Mucosa of descending colon (tissue), 3 donors: ENCODE data around the gene TIMM29. TPM values are rescaled to one million over a fixed set of nuclear protein-coding genes. Genes with fewer than 3 reads are reported as not detected.

Experiments used
- ATAC-seq: fragments of 200-7000 bp; cut with Tn5 transposase; one replicate; pipeline ENCODE4 v1.9.1; 2020; ENCODE audit warnings: mild to moderate bottlenecking, moderate library complexity
- DNase-seq, 3 donors: peaks; one replicate each; pipeline ENCODE4 v3.0.0-alpha.2; 2020
- H3K36me3 ChIP-seq: fragments of 200-600 bp; one replicate; pipeline ENCODE4 v1.8.0; 2021; ENCODE audit warnings: low read depth, mild to moderate bottlenecking
- H3K4me1 ChIP-seq: fragments of 200-600 bp; one replicate; pipeline ENCODE4 v1.8.0; 2021; ENCODE audit warnings: low read depth, mild to moderate bottlenecking
- H3K4me3 ChIP-seq: fragments of 200-600 bp; one replicate; pipeline ENCODE4 v1.8.0; 2021; ENCODE audit warnings: mild to moderate bottlenecking
- H3K9me3 ChIP-seq: fragments of 200-600 bp; one replicate; pipeline ENCODE4 v1.8.0; 2021; ENCODE audit warnings: mild to moderate bottlenecking
- CTCF ChIP-seq: fragments of 200-600 bp; IDR thresholded peaks from one replicate; pipeline ENCODE4 v1.8.0; 2022; ENCODE audit warnings: antibody characterized with exemption, mild to moderate bottlenecking
- intact Hi-C, 2 donors: fragments of 100-400 bp; cut with DNase I in 1 of 2; cut with micrococcal nuclease in 1 of 2; formaldehyde crosslinking; loops; one replicate each; pipeline versions ENCODE4 v1.11.0 to v1.11.1; 2022; cut with DNase I, micrococcal nuclease
- long read RNA-seq, 2 donors: library from polyadenylated mRNA; unstranded; transcript quantifications; one replicate each; pipeline ENCODE4 v2.0.0, GENCODE V29; 2019 to 2021
- total RNA-seq, 3 donors: library from RNA; stranded (reverse); fragmentation: NEBNext Ultra II Directional in 2 of 3; extraction: Animal tissue kit (Norgen Biotek cat#: 25700) in 2 of 3; gene quantifications; one replicate each; pipeline versions ENCODE4 v1.2.1 to v1.2.4, GENCODE V29; 2021 to 2023
- donor health status: DM: no; HTN: no; CAD: no; lungs with moderate emphysema.
- donor health status: DM: no; HTN: no; CAD: no.
- donor health status: DM: no; HTN: yes; CAD: no.

The TIMM29 gene
- 10 to 100 TPM; 18.5 to 25.0 (median 22.7) TPM for total RNA-seq
- long read RNA-seq, donor 1, transcript TIMM29-201 (2 exons, 1,425 nt), result major isoform, 23 of 25 reads
- long read RNA-seq, donor 1, partial matches to known transcripts, result 0 of 25 reads
- long read RNA-seq, donor 1, other reads (novel, unspliced or antisense), result 2 of 25 reads
- long read RNA-seq, donor 2, transcript TIMM29-201 (2 exons, 1,425 nt), result major isoform, 16 of 16 reads
- long read RNA-seq, donor 2, partial matches to known transcripts, result 0 of 16 reads
- long read RNA-seq, donor 2, other reads (novel, unspliced or antisense), result 0 of 16 reads

- peak within 1 kb of the TSS; percentile 89 for H3K4me3 ChIP-seq
- DNase-seq, result peak; percentile 97 to 98 (median 97)
- no peaks in the 10 kb centered on the region for H3K36me3 ChIP-seq
- intact Hi-C loops, result no loop called here
- H3K9me3 ChIP-seq, result no peaks in the 10 kb centered on the region
- peak; percentile 95 for ATAC-seq
- H3K4me1 ChIP-seq, result peaks cover 18% of the 10 kb centered on the region
- no peak for TF ChIP-seq CTCF
Measured at GRCh38 chr19:10928563-10929401, at the start of gene TIMM29, which contains the start of gene YIPF2. TIMM29 (plus strand) TSS chr19:10928811; CDS start chr19:10928823, 12 bp downstream. YIPF2 (minus strand) TSS chr19:10928639; CDS start chr19:10928410, 229 bp downstream.

GRCh38 chr19:10881403-10882107 lies 47.1 kb upstream of the TIMM29 start:
- no peak for ATAC-seq
- DNase-seq, result no peak
- no peak for TF ChIP-seq CTCF
- peaks cover 12% of the 10 kb centered on the region for H3K4me1 ChIP-seq
- no peaks in the 10 kb centered on the region for H3K36me3 ChIP-seq
- H3K9me3 ChIP-seq, result no peaks in the 10 kb centered on the region
- intact Hi-C loops, result no loop called here
- H3K4me3 ChIP-seq, result no peak overlapping the region

GRCh38 chr19:10882108-10882457 lies 46.5 kb upstream of the TIMM29 start:
- no peaks in the 10 kb centered on the region for H3K9me3 ChIP-seq
- DNase-seq (no peak), ATAC-seq (no peak)
- intact Hi-C loops, result no loop called here
- TF ChIP-seq CTCF, result no peak
- H3K36me3 ChIP-seq, result no peaks in the 10 kb centered on the region
- peaks cover 11% of the 10 kb centered on the region for H3K4me1 ChIP-seq
- no peak overlapping the region for H3K4me3 ChIP-seq

- Histone ChIP-seq H3K36me3 (no peaks in the 10 kb centered on the region), H3K9me3 (no peaks in the 10 kb centered on the region), H3K4me1 (peaks cover 2% of the 10 kb centered on the region), H3K4me3 (no peak overlapping the region)
- DNase-seq (no peak), ATAC-seq (no peak)
- no peak for TF ChIP-seq CTCF
- intact Hi-C loops, result no loop called here
Measured at GRCh38 chr19:10884274-10884673, 44.3 kb upstream of the TIMM29 start.

- intact Hi-C loops, result no loop called here
Measured at GRCh38 chr19:10885201-10886169, 43.1 kb upstream of the TIMM29 start.

More at GRCh38 chr19:10885201-10886169, 43.1 kb upstream of the TIMM29 start:
- Histone ChIP-seq H3K9me3 (no peaks in the 10 kb centered on the region), H3K4me3 (no peak overlapping the region), H3K4me1 (peaks cover 2% of the 10 kb centered on the region), H3K36me3 (no peaks in the 10 kb centered on the region)
- no peak for TF ChIP-seq CTCF
- DNase-seq (no peak), ATAC-seq (no peak)
